ENCODE data around the gene GALNT2. TPM values are rescaled to one million over a fixed set of nuclear protein-coding genes. Genes with fewer than 3 reads are reported as not detected.

GALNT2 gene
- total and polyA plus RNA-seq, 2 of the 13 experiments (the other 11 are each of a cell fraction or from before 2014, with no cell fraction given), result 39.3 to 39.6 TPM

GRCh38 chr1:230242326-230242725 lies 175.3 kb downstream of the GALNT2 start (continued):
- TF ChIP-seq HBP1 (CRISPR knock-in tag; IDR thresholded peaks at IDR 0.05; ENCODE audit: low read depth) (no peak), ZNF225 (CRISPR knock-in tag; IDR thresholded peaks at IDR 0.05) (no peak), PCBP2 (optimal IDR thresholded peaks at IDR 0.05; ENCODE audit: low read depth, low read length, poor library complexity, severe bottlenecking) (no peak), ZGPAT (CRISPR knock-in tag; IDR thresholded peaks at IDR 0.05) (no peak), STAT6 (CRISPR knock-in tag; IDR thresholded peaks at IDR 0.05; ENCODE audit: borderline replicate concordance) (no peak), ZNF331 (CRISPR knock-in tag; IDR thresholded peaks at IDR 0.05) (no peak), MTERF4 (CRISPR knock-in tag; IDR thresholded peaks at IDR 0.05) (no peak), TRAFD1 (CRISPR knock-in tag; IDR thresholded peaks at IDR 0.05; ENCODE audit: borderline replicate concordance) (no peak), PLRG1 (conservative IDR thresholded peaks at IDR 0.05) (no peak), ZNF878 (CRISPR knock-in tag; IDR thresholded peaks at IDR 0.05) (no peak), FIP1L1 (IDR thresholded peaks at IDR 0.05; ENCODE audit: borderline replicate concordance, insufficient read depth, low read depth, low read length) (no peak)

Data from HepG2 (cell line).